Loucy (cell line): ENCODE measurements around the gene NEK6.

ENCODE experiments used
- EZH2phosphoT487 ChIP-seq: fragments of 200-600 bp; IDR thresholded peaks from 2 replicates; pipeline ENCODE4 v1.6.1; 2018; ENCODE audit warnings: antibody characterized with exemption, mild to moderate bottlenecking, moderate library complexity, borderline replicate concordance
- TF ChIP-seq, protein P1 (sequence below): fragments of 200-600 bp; sonication (generic); conservative IDR thresholded peaks from 2 replicates; pipeline ENCODE4 v1.5.1; 2014; ENCODE audit warnings: mild to moderate bottlenecking, antibody characterized with exemption, low read length

GRCh38 chr9:124337562-124337961 is 79.8 kb downstream of the NEK6 start:
- TF ChIP-seq, protein P1, sequence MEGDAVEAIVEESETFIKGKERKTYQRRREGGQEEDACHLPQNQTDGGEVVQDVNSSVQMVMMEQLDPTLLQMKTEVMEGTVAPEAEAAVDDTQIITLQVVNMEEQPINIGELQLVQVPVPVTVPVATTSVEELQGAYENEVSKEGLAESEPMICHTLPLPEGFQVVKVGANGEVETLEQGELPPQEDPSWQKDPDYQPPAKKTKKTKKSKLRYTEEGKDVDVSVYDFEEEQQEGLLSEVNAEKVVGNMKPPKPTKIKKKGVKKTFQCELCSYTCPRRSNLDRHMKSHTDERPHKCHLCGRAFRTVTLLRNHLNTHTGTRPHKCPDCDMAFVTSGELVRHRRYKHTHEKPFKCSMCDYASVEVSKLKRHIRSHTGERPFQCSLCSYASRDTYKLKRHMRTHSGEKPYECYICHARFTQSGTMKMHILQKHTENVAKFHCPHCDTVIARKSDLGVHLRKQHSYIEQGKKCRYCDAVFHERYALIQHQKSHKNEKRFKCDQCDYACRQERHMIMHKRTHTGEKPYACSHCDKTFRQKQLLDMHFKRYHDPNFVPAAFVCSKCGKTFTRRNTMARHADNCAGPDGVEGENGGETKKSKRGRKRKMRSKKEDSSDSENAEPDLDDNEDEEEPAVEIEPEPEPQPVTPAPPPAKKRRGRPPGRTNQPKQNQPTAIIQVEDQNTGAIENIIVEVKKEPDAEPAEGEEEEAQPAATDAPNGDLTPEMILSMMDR: no peak
- no peak for TF ChIP-seq EZH2phosphoT487
